GM12891 (cell line): ENCODE measurements around the gene EOMES.

Experiments used
- POLR2A ChIP-seq: IDR thresholded peaks from 2 replicates; pipeline ENCODE4 v1.6.1; 2011; ENCODE audit warnings: low read depth, low read length, control low read depth
- POLR2AphosphoS5 ChIP-seq: IDR thresholded peaks from 2 replicates; pipeline ENCODE4 v1.6.1; 2011; ENCODE audit warnings: low read depth, low read length, control low read depth

DNA sequence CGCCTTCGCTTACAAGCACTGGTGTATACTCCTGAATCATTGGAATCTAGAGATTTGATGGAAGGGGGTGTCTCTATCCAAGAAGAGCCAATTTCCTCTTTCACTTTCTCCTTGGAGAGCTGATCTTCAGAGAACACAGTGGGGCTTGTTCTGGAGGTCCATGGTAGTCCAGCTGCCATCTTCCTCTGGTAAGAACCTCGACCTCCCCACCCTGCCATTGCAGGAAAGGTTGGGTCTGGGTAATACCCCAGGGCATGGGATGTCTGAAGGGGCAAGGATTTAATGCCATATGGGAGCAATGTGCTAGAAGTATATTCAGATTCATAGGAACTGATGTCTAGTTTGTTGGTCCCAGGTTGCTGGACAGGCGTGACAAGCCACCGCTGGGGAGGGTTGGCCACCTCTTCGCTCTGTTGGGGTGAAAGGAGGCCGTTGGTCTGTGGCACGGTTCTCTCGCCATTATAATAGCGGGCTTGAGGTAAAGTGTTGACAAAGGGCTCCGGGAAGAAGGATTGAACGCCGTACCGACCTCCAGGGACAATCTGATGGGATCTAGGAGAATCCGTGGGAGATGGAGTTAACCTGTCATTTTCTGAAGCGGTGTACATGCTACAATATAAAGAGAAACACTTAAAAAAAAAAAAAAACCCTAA is 4.8 kb downstream of the EOMES start:
- TF ChIP-seq POLR2A (no peak), POLR2AphosphoS5 (no peak)
